NOMO-1 (cell line): ENCODE measurements around the gene RNF7.
"Not testable (repeated sequence)": the region's sequence is repeated elsewhere in the genome, so short reads cannot be mapped to it uniquely, and the experiment has no call there.

Experiments
- DNase-seq, 2 experiments: peaks; one replicate each; lab custom pipeline; 2025; ENCODE audit not compliant: unreplicated experiment in 2 of 2; lab: John Stamatoyannopoulos, UW

RNF7 gene

DNA sequence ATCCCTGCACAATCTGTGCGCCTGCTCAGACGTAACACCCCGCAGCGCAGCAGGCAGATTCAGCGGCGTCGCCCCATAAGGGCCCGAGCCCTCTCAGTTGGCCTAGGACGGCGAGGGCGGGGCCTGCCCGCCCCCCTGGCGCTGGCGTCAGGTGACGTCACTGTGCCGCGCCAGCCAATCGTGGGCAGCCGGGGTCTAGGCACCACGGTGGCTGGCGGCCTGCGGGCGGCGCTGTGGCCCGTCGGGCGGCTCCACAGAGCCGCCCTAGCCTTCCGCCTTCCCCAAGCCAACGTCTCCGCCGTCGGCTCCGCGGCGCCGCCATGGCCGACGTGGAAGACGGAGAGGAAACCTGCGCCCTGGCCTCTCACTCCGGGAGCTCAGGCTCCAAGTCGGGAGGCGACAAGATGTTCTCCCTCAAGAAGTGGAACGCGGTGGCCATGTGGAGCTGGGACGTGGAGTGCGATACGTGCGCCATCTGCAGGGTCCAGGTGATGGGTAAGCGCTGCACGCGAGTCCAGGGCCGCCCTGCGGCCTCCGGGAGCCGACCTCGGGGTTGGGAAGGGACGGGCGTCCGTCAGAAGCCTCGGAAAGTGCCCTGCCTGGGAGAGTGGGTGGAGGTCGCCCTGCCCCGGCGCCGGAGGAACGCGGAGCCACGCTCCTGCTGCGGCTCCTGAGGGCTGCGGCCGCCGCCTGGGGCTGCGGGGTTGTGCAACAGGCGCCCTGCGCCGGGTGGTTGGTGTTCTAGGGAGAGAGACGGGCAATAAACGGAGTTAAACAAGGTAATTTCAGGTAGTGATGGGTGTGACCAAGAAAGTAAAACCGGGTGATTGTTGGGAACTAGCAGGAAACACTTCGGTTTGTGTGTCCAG, at the start of gene RNF7:
TSS of gene RNF7 (plus strand) at position 277 of the 869 bp plus-strand sequence. CDS start at position 321, 44 bp downstream.
- peak; percentile 99 to 100 for DNase-seq

DNA sequence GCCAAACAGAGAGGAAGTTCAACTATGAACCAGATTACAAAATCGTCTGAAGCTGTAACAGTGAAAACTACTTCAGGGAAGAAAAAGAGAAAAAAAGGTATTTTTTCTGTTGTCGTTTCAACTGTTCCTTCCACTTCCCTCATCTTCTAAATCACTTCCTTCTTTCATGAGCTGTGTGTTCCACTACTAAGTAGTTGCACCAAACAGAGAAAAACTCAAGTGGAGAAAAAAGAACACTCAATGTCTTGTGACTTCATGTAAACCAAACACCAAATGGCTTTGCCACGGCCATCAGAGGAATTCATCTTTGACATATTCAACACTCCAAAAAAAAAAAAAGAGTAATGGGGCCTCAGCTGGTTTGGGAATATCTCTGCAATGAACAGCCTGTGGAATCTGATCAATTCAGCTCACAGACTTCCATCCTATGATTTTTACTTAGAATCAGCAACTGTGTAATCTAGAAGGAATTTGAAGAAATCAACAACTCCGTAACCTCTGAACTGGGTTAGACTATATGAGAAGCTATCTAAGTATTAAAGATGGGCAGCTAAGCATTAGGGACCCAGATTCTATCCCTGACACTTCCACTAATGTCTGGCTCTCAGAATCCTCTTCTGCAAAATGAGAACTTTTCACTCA, 47.5 kb upstream of the RNF7 start:
- peak; percentile 74 to 99 for DNase-seq

DNA sequence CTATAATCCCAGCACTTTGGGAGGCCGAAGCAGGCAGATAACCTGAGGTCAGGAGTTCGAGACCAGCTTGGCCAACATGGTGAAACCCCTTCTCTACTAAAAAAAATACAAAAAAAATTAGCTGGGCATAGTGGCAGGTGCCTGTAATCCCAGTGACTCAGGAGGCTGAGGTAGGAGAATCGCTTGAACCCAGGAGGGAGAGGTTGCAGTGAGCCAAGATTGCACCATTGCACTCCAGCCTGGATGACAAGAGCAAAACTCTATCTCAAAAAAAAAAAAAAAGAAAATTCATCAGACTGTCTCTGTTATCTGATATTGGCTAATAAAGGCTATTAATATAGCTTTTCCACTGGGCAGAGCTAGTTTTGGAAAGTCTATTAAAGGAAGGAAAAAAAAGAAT, 46.6 kb upstream of the RNF7 start:
- DNase-seq = not testable (repeated sequence)

- DNase-seq = not testable (repeated sequence)
Observed at GRCh38 chr3:141692973-141693372, 45.1 kb upstream of the RNF7 start.

- no peak for DNase-seq
Observed at GRCh38 chr3:141699324-141699723, 38.8 kb upstream of the RNF7 start.

DNA sequence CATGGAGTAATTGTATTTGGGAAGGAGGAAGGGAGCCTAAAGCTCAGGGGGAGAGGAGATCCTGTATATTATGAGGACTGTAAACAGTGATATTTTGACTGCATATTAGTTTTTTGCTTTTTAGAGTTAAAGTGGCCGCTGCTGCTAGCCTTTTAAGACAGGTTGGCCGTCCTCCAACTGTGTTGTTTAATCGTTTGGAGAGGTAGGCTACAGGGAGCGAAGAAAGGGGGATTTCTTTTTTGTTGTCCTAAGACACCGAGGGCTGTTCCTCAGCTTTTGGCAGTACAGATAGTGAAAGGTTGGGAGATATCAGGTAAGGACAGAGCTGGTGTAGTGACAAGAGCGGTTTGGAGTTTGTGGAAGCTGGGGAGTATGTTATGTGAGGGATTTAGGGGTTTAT, 38.2 kb upstream of the RNF7 start:
- DNase-seq = no peak

DNA sequence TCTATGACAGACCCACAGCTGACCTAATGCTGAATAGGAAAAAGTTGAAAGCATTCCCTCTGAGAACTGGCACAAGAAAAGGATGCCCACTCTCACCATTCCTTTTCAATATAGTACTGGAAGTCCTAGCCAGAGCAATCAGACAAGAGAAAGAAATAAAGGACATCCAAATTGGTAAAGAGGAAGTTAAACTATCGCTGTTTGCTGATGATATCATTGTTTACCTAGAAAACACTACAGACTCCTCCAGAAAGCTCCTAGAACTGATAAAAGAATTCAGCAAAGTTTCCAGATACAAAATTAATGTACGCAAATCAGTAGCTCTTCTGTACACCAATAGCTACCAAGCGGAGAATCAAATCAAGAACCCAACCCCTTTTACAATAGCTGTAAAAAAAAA, 34.7 kb upstream of the RNF7 start:
- DNase-seq = not testable (repeated sequence)

- no peak for DNase-seq
Observed at GRCh38 chr3:141707741-141708203, 30.3 kb upstream of the RNF7 start.

DNA sequence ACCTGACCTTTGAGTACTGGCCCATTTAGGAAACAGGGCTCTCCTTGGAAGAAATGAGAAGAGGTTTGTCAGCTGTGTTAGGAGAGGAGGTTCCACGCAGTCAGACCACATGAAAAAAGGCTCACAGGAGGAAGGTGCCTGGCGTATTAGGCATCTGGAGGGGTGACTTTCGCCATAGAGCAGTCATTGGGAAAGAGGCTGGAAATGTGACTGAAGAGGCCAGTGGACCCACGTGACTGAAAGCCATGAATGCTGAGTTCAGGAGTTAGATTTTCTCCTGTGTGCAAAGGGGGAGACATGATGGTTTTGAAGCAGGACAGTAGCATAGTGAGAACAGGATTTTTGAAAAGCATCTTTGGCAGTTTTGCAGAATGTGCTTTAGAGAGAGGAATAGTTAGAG, 29.7 kb upstream of the RNF7 start:
- no peak for DNase-seq

DNA sequence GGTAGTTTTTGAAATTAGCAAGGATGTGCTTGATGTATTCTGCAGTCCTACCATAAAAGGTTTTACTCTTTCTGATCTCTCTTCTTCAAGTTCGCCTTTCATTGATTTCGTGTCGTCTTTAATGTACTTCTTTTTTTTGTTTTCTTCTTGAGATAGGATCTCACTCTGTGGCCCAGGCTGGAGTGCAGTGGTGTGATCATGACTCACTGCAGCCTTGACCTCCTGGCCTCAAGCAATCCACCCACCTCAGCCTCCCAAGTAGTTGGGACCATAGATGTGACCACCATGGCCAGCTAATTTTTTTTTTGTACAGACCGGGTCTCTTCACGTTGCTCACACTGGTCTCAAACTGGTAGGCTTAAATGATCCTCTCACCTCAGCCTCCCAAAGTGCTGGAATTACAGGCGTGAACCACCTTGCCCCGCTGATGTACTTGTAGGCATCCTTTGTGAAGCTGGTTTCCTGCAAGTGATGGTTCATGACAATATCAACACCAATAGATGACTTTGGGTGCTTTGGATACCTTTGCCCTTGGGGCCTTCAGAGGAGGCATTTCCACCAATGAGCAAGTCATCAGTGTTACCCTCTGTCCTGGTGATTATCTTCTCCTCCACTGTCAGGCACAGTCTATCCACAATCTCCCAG, 28.9 kb upstream of the RNF7 start:
- no peak for DNase-seq

GRCh38 chr3:141710121-141710520, 28.0 kb upstream of the RNF7 start:
- no peak for DNase-seq

DNA sequence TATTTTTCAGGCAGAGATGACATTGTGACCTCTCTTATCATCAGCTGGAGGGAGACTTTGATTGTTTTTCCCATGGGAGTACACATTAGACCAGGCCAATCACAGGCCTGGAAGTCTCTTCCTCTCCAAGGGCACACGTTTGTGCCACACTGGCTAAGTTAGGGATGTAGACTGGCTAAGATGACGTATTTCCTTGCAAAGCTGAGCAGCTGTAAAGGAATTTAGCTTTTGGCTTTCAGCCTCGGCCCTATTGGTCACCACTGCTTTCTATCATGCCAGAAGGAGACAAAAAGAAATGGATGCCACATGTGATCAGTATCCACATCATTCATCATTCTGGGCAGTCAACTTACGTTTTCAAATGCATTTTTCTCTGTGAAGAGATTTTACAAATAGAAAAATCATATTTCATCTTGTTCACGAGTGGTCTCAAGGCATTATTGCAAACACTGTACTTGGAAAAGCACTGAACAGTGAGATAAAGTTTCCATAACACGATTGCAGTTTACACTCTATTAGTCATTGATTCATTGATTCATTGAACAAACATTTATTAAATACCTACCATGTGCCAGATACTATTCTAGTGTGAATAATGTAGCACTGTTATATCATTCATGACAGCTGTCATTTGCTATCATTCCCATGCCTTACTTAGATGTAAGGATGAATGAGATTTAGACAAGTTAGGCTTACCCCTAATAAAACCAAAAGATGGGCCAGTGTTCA, 27.0 kb upstream of the RNF7 start:
- DNase-seq = no peak

DNA sequence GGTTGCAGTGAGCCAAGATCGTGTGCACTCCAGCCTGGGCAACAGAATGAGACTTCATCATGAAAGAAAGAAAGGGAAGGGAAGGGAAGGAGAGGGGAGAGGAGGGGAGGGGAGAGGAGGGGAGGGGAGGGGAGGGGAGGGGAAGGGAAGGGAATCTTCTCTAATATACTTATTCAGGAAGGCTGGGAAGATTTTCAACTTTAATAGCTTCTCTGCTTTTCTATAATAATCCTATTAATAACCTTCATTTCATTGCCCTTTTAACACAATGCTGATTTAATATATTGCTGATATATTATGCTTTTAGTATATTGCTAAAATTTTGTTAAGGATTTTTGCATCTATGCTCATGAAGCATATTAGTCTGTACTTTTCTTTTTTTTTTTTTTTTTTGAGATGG, 23.4 kb upstream of the RNF7 start:
- no peak for DNase-seq

DNA sequence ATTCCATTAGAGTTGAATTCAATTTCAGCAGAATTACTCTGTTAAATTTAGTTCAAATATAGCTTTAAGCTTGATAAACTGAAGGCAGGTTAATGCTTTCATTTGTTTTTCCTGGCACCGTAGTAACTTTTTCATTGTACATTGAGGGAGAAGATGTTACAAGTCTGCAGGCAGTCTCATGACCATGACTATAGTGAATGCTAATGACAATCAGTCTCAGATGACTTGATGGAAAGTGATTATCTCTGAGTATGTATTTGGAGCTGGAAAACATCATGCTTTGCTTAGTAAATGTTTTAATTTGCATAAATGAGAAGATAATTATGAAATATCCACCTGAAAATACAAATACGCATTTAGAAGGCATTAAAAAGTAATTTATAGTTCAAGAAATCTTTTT, 16.0 kb upstream of the RNF7 start:
- no peak for DNase-seq

DNA sequence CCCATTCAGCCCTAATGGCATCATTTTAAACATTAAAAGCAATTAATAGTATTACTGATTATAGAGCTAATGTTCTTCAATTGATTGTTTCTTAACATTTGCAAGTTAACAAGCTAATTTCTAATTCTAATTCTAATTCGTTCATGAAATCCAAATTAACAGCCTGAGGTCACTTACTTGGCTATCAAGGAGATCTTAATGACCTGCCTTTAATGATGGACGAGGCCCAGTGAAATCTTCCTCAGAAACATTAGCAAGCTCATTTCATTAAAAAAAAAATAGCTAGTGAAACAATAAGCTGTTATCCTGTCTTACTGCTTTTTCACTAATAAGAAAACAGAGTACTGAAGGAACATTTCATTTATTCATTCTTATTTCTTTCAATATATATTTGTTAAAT, 15.4 kb upstream of the RNF7 start:
- DNase-seq = no peak

- no peak for DNase-seq
Observed at GRCh38 chr3:141723255-141723654, 14.8 kb upstream of the RNF7 start.

DNA sequence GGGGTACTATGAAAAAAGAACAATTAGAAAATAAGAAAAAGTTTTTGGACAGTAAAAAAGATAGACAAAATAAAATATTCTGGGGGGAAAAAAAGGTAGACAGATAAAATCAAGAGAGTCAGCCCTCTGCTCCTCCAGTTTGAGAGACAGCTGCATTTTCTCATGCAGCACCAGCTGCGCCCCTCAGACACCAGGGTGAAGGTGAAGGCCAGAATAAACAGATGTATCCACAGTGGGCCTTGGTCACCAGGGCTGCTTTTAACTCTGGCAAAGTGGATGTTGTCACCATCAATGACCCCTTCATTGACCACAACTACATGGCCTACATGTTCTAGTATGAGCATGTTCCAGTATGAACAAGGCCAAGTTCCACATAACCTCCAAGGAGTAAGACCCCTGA, 13.9 kb upstream of the RNF7 start:
- DNase-seq = no peak

DNA sequence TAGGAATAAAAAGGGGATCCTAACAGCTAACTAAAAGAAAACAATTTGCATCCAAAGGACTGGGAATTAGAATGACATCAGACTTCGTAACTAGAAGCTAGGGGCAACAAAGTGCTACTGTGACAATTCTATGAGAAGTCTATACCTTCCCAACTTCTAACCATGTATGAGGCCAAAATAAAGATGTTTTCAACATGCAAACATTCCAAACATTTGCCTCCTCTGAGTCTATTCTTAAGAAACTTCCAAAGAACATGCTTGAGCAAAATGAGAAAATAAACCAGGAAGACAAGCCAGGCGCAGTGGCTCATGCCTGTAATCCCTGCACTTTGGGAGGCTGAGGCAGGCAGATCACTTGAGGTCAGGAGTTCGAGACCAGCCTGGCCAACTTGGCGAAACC, 13.1 kb upstream of the RNF7 start:
- no peak for DNase-seq

DNA sequence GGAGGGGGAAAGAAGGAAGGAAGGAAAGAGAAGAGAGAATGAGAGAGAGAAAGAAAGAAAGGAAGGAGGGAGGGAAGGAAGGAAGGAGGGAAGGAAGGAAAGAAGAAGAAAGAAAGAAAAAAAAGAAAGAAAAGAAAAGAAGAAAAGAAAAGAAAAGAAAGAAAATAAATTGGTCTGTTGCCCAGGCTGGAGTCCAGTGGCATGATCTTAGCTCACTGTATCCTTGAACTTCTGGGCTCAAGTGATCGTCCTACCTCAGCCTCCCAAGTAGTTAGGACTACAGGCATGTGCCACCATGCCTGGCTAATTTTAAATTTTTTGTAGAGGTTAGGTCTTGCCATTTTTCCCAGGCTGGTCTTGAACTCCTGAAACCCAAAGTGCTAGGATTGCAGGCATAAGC, 11.6 kb upstream of the RNF7 start:
- no peak for DNase-seq

GRCh38 chr3:141728355-141728892, 9.7 kb upstream of the RNF7 start:
- no peak for DNase-seq

- no peak for DNase-seq
Observed at GRCh38 chr3:141729240-141729639, 8.9 kb upstream of the RNF7 start.
